ENCODE measurements around the gene ZNF217. TPM values are rescaled to one million over a fixed set of nuclear protein-coding genes. Genes with fewer than 3 reads are reported as not detected.

ZNF217 gene
- total and polyA plus RNA-seq, 10 of the 15 experiments (the other 5 are each of a cell fraction or from before 2014, with no cell fraction given): 8.5 to 76.6 (median 40.6) TPM

DNA sequence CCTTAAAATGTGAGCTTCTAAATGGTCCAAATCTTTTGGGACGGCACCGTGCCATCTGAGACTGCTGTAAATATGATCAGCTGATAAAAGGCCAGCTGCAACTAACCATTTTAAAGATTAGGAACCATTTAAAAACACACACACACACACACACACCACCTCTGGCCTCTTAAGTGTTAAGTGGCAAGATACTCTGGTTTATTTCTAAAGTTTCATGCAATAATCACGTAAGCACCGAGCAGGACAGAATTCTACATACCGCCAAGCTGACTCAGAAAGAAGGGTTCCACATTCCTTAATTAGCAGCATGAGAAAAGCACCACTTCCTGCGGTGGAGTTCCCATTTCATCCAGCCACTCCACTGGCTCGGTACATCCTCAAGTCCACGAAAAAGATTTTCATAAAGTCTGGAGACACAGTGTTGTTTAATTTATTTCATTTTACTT lies 17.8 kb upstream of the ZNF217 start (continued):
- TF ChIP-seq PBX3 (IDR thresholded peaks at IDR 0.05; ENCODE audit: insufficient replicate concordance, low read depth, low read length): no peak
- TF ChIP-seq EGR1 (IDR thresholded peaks at IDR 0.05; ENCODE audit: borderline replicate concordance in 1 of 2, low read depth in 2 of 2, low read length in 2 of 2): no peak
- TF ChIP-seq, protein P1, sequence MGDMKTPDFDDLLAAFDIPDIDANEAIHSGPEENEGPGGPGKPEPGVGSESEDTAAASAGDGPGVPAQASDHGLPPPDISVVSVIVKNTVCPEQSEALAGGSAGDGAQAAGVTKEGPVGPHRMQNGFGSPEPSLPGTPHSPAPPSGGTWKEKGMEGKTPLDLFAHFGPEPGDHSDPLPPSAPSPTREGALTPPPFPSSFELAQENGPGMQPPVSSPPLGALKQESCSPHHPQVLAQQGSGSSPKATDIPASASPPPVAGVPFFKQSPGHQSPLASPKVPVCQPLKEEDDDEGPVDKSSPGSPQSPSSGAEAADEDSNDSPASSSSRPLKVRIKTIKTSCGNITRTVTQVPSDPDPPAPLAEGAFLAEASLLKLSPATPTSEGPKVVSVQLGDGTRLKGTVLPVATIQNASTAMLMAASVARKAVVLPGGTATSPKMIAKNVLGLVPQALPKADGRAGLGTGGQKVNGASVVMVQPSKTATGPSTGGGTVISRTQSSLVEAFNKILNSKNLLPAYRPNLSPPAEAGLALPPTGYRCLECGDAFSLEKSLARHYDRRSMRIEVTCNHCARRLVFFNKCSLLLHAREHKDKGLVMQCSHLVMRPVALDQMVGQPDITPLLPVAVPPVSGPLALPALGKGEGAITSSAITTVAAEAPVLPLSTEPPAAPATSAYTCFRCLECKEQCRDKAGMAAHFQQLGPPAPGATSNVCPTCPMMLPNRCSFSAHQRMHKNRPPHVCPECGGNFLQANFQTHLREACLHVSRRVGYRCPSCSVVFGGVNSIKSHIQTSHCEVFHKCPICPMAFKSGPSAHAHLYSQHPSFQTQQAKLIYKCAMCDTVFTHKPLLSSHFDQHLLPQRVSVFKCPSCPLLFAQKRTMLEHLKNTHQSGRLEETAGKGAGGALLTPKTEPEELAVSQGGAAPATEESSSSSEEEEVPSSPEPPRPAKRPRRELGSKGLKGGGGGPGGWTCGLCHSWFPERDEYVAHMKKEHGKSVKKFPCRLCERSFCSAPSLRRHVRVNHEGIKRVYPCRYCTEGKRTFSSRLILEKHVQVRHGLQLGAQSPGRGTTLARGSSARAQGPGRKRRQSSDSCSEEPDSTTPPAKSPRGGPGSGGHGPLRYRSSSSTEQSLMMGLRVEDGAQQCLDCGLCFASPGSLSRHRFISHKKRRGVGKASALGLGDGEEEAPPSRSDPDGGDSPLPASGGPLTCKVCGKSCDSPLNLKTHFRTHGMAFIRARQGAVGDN (IDR thresholded peaks at IDR 0.05): peak; percentile 65
- TF ChIP-seq, protein P2, sequence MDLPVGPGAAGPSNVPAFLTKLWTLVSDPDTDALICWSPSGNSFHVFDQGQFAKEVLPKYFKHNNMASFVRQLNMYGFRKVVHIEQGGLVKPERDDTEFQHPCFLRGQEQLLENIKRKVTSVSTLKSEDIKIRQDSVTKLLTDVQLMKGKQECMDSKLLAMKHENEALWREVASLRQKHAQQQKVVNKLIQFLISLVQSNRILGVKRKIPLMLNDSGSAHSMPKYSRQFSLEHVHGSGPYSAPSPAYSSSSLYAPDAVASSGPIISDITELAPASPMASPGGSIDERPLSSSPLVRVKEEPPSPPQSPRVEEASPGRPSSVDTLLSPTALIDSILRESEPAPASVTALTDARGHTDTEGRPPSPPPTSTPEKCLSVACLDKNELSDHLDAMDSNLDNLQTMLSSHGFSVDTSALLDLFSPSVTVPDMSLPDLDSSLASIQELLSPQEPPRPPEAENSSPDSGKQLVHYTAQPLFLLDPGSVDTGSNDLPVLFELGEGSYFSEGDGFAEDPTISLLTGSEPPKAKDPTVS (IDR thresholded peaks at IDR 0.05; ENCODE audit: low read depth, low read length): no peak
- TF ChIP-seq ZNF592 (IDR thresholded peaks at IDR 0.05): peak; percentile 61; the same call in 1 of the 2 replicates
- TF ChIP-seq, protein P3, sequence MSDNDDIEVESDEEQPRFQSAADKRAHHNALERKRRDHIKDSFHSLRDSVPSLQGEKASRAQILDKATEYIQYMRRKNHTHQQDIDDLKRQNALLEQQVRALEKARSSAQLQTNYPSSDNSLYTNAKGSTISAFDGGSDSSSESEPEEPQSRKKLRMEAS (IDR thresholded peaks at IDR 0.05; ENCODE audit: low read depth, low read length): no peak
- TF ChIP-seq RAD51 (IDR thresholded peaks at IDR 0.05): peak; percentile 46; the same call in 1 of the 2 replicates
- 0 out of 2 replicates have a peak, but pooled peaks have one; percentile 78 for TF ChIP-seq STAT3 (IDR thresholded peaks at IDR 0.05; ENCODE audit: low read depth, low read length)
- no peak for TF ChIP-seq SUPT20H (IDR thresholded peaks at IDR 0.05; ENCODE audit: borderline replicate concordance, control insufficient read depth, low read depth, low read length)
- peak; percentile 64 for TF ChIP-seq SPI1 (IDR thresholded peaks at IDR 0.05; ENCODE audit: borderline replicate concordance, insufficient read depth, low read depth, low read length)
- TF ChIP-seq, protein P4, sequence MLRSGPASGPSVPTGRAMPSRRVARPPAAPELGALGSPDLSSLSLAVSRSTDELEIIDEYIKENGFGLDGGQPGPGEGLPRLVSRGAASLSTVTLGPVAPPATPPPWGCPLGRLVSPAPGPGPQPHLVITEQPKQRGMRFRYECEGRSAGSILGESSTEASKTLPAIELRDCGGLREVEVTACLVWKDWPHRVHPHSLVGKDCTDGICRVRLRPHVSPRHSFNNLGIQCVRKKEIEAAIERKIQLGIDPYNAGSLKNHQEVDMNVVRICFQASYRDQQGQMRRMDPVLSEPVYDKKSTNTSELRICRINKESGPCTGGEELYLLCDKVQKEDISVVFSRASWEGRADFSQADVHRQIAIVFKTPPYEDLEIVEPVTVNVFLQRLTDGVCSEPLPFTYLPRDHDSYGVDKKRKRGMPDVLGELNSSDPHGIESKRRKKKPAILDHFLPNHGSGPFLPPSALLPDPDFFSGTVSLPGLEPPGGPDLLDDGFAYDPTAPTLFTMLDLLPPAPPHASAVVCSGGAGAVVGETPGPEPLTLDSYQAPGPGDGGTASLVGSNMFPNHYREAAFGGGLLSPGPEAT (IDR thresholded peaks at IDR 0.05; ENCODE audit: low read depth): peak; percentile 92
- no peak for TF ChIP-seq POLR2AphosphoS5 (IDR thresholded peaks at IDR 0.05; ENCODE audit: low read length)
- TF ChIP-seq HDGF (IDR thresholded peaks at IDR 0.05): no peak
- TF ChIP-seq RFX5 (IDR thresholded peaks at IDR 0.05; ENCODE audit: low read depth, low read length): no peak
- peak; percentile 63; the same call in 1 of the 2 replicates for TF ChIP-seq BCL11A (IDR thresholded peaks at IDR 0.05; ENCODE audit: low read depth, low read length)
- no peak for TF ChIP-seq KLF5 (IDR thresholded peaks at IDR 0.05; ENCODE audit: partially characterized antibody)
- no peak for TF ChIP-seq MYB (IDR thresholded peaks at IDR 0.05; ENCODE audit: borderline replicate concordance, low read depth, low read length)

Measured in GM12878 (cell line).